Heart left ventricle (tissue), 16 donors: ENCODE measurements around the gene ZNF786. TPM values are rescaled to one million over a fixed set of nuclear protein-coding genes. Genes with fewer than 3 reads are reported as not detected.
"Not testable (repeated sequence)": the region's sequence is repeated elsewhere in the genome, so short reads cannot be mapped to it uniquely, and the experiment has no call there.

Source experiments
- ATAC-seq, 4 donors: fragments of 200-7000 bp; cut with Tn5 transposase; one replicate each; pipeline ENCODE4 v1.9.1; 2020 to 2022; ENCODE audit warnings: moderate library complexity in 4 of 4, mild to moderate bottlenecking in 3 of 4, moderate number of reproducible peaks in 1 of 4
- DNase-seq, 5 donors: peaks; one replicate each; pipeline ENCODE4 v3.0.0-alpha.2; 2020
- H3K27ac ChIP-seq, 12 donors: fragments of 200-600 bp; sonication (generic) in 4 of 12; one replicate each; pipeline versions ENCODE4 v1.5.0 to v1.8.0; 2016 to 2022; ENCODE audit warnings: mild to moderate bottlenecking in 2 of 12
- H3K27me3 ChIP-seq, 9 donors: fragments of 200-600 bp; sonication (generic) in 2 of 9; one replicate each; pipeline versions ENCODE4 v1.5.1 to v1.8.0; 2016 to 2022; ENCODE audit warnings: mild to moderate bottlenecking in 3 of 9
- H3K36me3 ChIP-seq, 9 donors: fragments of 200-600 bp; sonication (generic) in 2 of 9; one replicate each; pipeline versions ENCODE4 v1.5.0 to v1.8.0; 2018 to 2022; ENCODE audit warnings: mild to moderate bottlenecking in 2 of 9
- H3K4me1 ChIP-seq, 12 donors: fragments of 200-600 bp; sonication (generic) in 4 of 12; one replicate each; pipeline versions ENCODE4 v1.5.0 to v1.8.0; 2016 to 2022; ENCODE audit warnings: mild to moderate bottlenecking in 3 of 12
- H3K4me3 ChIP-seq, 12 donors: fragments of 200-600 bp; sonication (generic) in 4 of 12; one replicate each; pipeline versions ENCODE4 v1.5.0 to v1.8.0; 2017 to 2022; ENCODE audit warnings: mild to moderate bottlenecking in 9 of 12, moderate library complexity in 4 of 12
- H3K9me3 ChIP-seq, 12 donors: fragments of 200-600 bp; sonication (generic) in 4 of 12; one replicate each; pipeline versions ENCODE4 v1.5.0 to v1.8.0; 2016 to 2022; ENCODE audit warnings: mild to moderate bottlenecking in 1 of 12
- CTCF ChIP-seq, 12 donors: fragments of 200-600 bp; sonication (generic) in 4 of 12; IDR thresholded peaks; one replicate each; pipeline versions ENCODE4 v1.5.0 to v1.8.0; 2018 to 2022; ENCODE audit warnings: antibody characterized with exemption in 12 of 12, mild to moderate bottlenecking in 5 of 12
- POLR2A ChIP-seq, 2 donors: fragments of 450-650 bp; IDR thresholded peaks; one replicate each; pipeline ENCODE4 v1.6.1; 2017; ENCODE audit warnings: antibody characterized with exemption in 2 of 2, mild to moderate bottlenecking in 2 of 2, moderate library complexity in 2 of 2
- WGBS, 4 donors: extraction: QIAGEN DNeasy Blood & Tissue Kit in 2 of 4; methylation state at CpG; one replicate each; pipeline versions ENCODE4 v1.1.5 to v1.1.7; 2013 to 2018; 5-methylcytosine and 5-hydroxymethylcytosine counted together
- intact Hi-C, 10 donors: fragments of 100-400 bp; cut with DNase I; formaldehyde crosslinking; loops; one replicate each; pipeline versions ENCODE4 v1.11.1 to v1.14.2; 2022
- polyA plus RNA-seq, 2 donors: library from polyadenylated mRNA; stranded (reverse); fragments of 200-250 nt; gene quantifications; one replicate each; pipeline ENCODE4 v1.2.3, GENCODE V29; 2013
- total RNA-seq, 9 donors: library from RNA; depleted of rRNA in 2 of 9; stranded (reverse); fragments of >200 nt in 2 of 9; fragmentation: NEBNext Ultra II Directional in 3 of 9; extraction: Animal tissue kit (Norgen Biotek cat#: 25700) in 3 of 9; gene quantifications; one replicate each; pipeline versions ENCODE4 v1.1.0 to v1.2.4, GENCODE V29; 2016 to 2023
- donor health status: ischemic (EF 13 %, LVEDD 7.1; RV severe dilation, severe dysfunction).
- donor health status: healthy with polysubstance abuse.
- donor health status: DM: no; HTN: yes; CAD: no.
- donor health status: DM: no; HTN: no; CAD: no.
- donor health status: ischemic (EF 25% LVEDD 6.9; RV normal size, moderate dysfunction).
- donor health status: ischemic (EF 25% LVEDD 5.7; RV mildly dilated, moderate dysfunction).
- donor health status: healthy.
- donor health status: DM: yes; HTN: yes; CAD: no.
- donor health status: ischemic (EF 35%, LVEDD 5.7; RV mildly dilated, moderate dysfunction).
- donor health status: nonischemic (EF 11% LVEDD 7.7; RV severe dilation, severe dysfunction).
- donor health status: DM: yes; HTN: yes; CAD: no.
- donor health status: PGD.
- donor health status: ischemic (EF 29% LVEDD 5.4; RV normal size, mild dysfunction).
- donor health status: nonischemic (EF 23%, LVEDD 6.1; RV moderate dilation, normal function).

ZNF786 gene
- total and polyA plus RNA-seq, 11 donors: 1.4 to 5.3 (median 2.9) TPM

GRCh38 chr7:149063476-149063875 is 27.0 kb downstream of the ZNF786 start:
- no peak for TF ChIP-seq POLR2A (IDR thresholded peaks at IDR 0.05)
- no peak for TF ChIP-seq CTCF (IDR thresholded peaks at IDR 0.05)
- no peak overlapping the region for H3K4me3 ChIP-seq
- peak overlapping the region in 1 of 12 donors; percentile 97 for H3K27ac ChIP-seq
- no peaks in the 10 kb centered on the region for H3K27me3 ChIP-seq
- intact Hi-C loops: loop anchor here in 3 of 10 donors (2.0 to 10.0 kb wide), 2 partner anchors 35 to 59 kb away; partner anchors contain the start of gene PDIA4 (in 1 of the 3)
- H3K9me3 ChIP-seq: no peaks in the 10 kb centered on the region
- H3K4me1 ChIP-seq: peaks cover 0 to 17% (median 0%) of the 10 kb centered on the region in 12 donors
- DNase-seq (no peak), ATAC-seq (no peak)
- H3K36me3 ChIP-seq: peaks cover 0 to 10% (median 5%) of the 10 kb centered on the region in 9 donors

- not testable (repeated sequence) for H3K9me3 ChIP-seq, H3K4me3 ChIP-seq, ATAC-seq, H3K27ac ChIP-seq, H3K36me3 ChIP-seq, DNase-seq, H3K27me3 ChIP-seq
- H3K4me1 ChIP-seq: peaks cover 0 to 17% (median 0%) of the 10 kb centered on the region in 12 donors
- intact Hi-C loops: loop anchor here in 3 of 10 donors (2.0 to 10.0 kb wide), 2 partner anchors 34 to 58 kb away; partner anchors contain the start of gene PDIA4 (in 1 of the 3)
- 91 to 94% (median 92%) methylated on average over 10 of the region's 10 CpGs for WGBS, 4 donors
Measured at GRCh38 chr7:149062217-149062899, 28.2 kb downstream of the ZNF786 start.

- DNase-seq (no peak), ATAC-seq (no peak)
- WGBS, 4 donors: 39 to 70% (median 57%) methylated on average over 1 of the region's 1 CpG
- no peak for TF ChIP-seq POLR2A (IDR thresholded peaks at IDR 0.05)
- no peak for TF ChIP-seq CTCF (IDR thresholded peaks at IDR 0.05)
- Histone ChIP-seq H3K27ac (no peak overlapping the region), H3K36me3 (no peaks in the 10 kb centered on the region), H3K27me3 (no peaks in the 10 kb centered on the region), H3K9me3 (no peaks in the 10 kb centered on the region), H3K4me1 (peaks cover 0 to 17% (median 0%) of the 10 kb centered on the region in 12 donors), H3K4me3 (no peak overlapping the region)
- intact Hi-C loops: loop anchor here in 2 of 10 donors (10.0 kb wide), 1 partner anchor 55 kb away; no protein-coding TSS in a partner anchor
Measured at GRCh38 chr7:149060156-149060555, 30.4 kb downstream of the ZNF786 start.

GRCh38 chr7:149053885-149054284 is 36.6 kb downstream of the ZNF786 start:
- Histone ChIP-seq H3K27me3 (no peaks in the 10 kb centered on the region), H3K4me1 (no peaks in the 10 kb centered on the region), H3K27ac (no peak overlapping the region), H3K4me3 (no peak overlapping the region), H3K36me3 (no peaks in the 10 kb centered on the region), H3K9me3 (no peaks in the 10 kb centered on the region)
- no peak for DNase-seq
- no peak for ATAC-seq
- intact Hi-C loops: no loop called here
- WGBS, 4 donors: 90 to 92% (median 91%) methylated on average over 8 of the region's 8 CpGs
- TF ChIP-seq CTCF (IDR thresholded peaks at IDR 0.05) (no peak), POLR2A (IDR thresholded peaks at IDR 0.05) (no peak)
